ENCODE results near the gene DTNB.

Gene DTNB

DNA sequence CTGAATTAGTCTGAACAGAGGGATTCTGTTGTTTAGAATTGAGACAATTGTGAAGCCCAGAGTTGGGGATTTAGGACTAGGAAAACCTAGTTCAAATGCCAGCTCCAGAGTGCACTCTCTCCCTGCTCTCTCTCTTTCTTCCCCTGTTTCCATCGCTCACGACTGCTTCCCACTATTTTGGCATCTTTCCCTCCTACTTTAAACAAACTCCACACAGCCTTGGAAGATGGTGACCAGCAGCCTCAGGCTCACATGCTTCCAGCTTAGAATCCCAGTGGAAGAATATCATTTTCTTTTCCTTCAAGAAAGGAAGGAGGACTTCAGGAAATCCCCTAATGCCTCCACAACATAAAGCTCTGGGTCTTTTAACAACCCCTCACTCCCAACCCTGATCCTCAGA is 325.5 kb downstream of the DTNB start:
- no peak overlapping the region for H3K4me3 ChIP-seq (ENCODE audit: low read depth, low read length)
- TF ChIP-seq, protein P1, sequence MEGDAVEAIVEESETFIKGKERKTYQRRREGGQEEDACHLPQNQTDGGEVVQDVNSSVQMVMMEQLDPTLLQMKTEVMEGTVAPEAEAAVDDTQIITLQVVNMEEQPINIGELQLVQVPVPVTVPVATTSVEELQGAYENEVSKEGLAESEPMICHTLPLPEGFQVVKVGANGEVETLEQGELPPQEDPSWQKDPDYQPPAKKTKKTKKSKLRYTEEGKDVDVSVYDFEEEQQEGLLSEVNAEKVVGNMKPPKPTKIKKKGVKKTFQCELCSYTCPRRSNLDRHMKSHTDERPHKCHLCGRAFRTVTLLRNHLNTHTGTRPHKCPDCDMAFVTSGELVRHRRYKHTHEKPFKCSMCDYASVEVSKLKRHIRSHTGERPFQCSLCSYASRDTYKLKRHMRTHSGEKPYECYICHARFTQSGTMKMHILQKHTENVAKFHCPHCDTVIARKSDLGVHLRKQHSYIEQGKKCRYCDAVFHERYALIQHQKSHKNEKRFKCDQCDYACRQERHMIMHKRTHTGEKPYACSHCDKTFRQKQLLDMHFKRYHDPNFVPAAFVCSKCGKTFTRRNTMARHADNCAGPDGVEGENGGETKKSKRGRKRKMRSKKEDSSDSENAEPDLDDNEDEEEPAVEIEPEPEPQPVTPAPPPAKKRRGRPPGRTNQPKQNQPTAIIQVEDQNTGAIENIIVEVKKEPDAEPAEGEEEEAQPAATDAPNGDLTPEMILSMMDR (conservative IDR thresholded peaks at IDR 0.05; ENCODE audit: low read depth, low read length) = no peak
- DNase-seq (ENCODE audit: low read depth) = no peak

DNA sequence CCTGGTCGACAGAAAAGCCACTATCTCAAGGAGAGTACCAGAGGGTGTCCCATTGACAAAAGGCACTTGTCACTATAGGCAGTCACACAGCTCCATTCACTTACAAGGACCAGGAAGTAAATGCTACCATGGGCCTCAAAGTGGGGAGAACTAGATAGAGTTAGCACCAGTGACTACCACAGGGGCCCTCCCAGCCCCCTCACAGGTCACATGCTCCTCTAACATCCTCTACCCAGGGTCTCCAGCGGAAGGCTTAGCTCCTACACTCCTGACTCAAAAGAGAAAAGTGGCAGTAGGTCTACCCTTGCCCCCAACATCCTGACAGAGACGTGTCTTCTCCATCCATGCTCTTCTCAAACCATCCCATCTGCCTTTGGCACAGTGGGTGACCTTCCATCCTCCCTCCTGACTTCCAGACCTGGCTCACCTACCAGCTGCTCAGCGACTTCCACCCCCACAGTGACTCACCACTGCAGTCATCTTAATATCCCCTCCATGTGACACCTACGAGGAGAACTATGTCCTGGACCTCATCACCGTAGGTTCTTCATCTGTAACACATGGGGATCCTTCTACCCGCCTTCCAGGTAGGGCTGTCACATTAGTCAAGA is 326.1 kb downstream of the DTNB start:
- H3K4me3 ChIP-seq (ENCODE audit: low read depth, low read length) = no peak overlapping the region
- TF ChIP-seq, protein P1 (conservative IDR thresholded peaks at IDR 0.05; ENCODE audit: low read depth, low read length) = no peak
- no peak for DNase-seq (ENCODE audit: low read depth)

DNA sequence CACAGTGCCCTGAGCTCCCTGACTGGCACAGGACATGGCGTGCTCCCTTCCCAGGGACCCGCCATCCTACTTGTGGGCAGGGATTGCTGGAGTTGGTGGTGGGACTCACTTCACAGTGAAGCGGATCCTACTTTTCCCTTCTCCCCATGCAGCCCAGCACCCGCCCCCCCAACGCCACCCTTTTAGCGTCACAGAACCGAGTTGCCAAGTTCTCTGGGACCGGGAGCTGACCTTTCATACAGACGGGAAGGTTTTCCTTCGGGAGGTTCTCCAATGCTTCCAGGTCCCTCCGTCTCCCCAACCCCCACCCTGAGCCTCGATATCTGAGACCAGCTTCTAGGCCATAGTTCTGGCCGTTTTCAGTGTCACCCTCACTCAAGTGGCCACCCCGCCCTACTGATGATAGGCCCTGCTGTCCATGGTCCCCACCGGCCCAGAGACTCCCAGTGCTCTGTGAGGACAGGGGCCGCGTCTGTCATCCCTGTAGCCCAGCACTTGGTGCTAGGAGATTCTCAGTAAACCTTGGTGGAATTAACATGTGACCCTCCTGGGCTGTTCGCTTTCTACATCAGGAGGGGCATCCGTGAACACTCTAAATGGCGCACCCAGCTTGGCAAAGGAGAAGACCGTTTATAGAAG is 330.1 kb downstream of the DTNB start:
- TF ChIP-seq, protein P1 (conservative IDR thresholded peaks at IDR 0.05; ENCODE audit: low read depth, low read length) = no peak
- DNase-seq (ENCODE audit: low read depth) = no peak
- no peak overlapping the region for H3K4me3 ChIP-seq (ENCODE audit: low read depth, low read length)

DNA sequence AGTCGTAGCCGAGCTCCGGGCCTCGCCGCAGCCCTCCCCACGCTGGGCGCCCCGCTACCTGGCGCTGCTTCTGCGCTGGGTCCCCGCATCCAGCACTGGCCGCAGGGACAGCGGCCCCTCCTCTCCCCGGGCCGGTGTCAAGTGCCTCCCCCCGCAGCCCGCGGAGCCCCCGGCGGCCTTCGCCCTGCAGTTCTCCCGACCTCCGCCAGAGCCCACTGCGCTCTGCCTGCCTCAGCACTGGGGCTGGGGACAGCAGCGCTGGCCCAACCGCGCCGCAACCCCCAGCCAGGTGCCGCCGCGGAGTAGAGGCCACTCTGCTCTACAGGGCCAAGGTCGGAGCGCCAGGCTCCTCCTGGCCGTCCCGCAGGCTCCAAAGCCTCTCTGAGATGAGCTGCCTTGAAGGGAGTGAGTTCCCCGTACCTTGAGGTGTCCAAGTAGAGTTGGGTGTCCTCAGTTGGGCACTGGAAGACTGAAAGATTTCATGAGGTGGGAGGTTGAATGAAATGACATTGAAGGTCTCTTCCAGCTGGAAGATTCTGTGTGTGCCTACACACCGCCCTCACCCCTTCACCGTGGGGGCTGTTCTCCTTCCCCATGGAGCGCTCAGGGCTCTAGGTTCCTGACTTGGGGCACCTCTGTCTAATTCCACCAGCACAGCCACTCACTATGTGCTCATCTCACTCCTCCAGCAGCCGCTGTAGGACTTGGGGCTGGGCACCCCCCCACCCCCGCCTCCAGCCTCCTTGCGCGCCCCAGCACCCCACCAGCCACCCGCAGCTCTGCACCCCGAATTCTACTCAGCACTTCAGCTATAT is 330.8 kb downstream of the DTNB start:
- TF ChIP-seq, protein P1 (conservative IDR thresholded peaks at IDR 0.05; ENCODE audit: low read depth, low read length) = peak; percentile 76
- H3K4me3 ChIP-seq (ENCODE audit: low read depth, low read length) = peak overlapping the region; percentile 63
- peak; percentile 79 for DNase-seq (ENCODE audit: low read depth)

DNA sequence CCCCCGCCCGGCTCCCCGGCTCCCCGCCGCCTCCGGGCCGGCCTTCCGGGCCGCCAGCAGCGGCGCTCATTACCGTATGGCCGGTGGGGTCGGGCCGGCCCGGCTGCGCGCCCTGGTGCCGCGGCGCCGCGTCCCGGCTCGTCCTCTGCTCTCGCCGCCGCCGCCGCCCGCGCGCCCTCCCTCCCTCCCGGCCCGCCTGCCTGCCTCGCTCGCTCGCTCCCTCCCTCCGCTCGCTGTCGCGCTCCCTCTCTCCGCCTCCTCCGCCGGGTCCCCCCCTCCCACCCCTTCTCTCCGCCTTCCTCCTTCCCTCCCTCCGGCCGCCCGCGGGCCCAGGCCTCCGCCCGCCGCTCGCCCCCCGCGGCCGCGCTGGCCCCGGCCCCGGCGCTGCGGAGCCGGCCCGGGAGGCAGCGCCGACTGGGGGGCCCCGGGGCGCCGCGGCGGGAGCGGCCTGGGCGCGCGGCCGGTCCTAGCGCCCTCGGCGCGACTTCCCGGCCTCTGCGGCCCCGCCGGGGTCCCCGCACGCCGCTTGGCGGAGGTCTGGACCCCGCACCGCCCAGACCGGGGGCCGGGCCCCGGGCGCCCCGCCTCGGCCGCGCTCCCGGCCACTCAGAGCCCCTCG is 331.5 kb downstream of the DTNB start, which contains the start of gene DNMT3A:
Gene DNMT3A (minus strand): TSS at position 173 of the 619 bp plus-strand sequence. CDS start 27,941 bp downstream, outside the sequence.
- TF ChIP-seq, protein P1 (conservative IDR thresholded peaks at IDR 0.05; ENCODE audit: low read depth, low read length) = no peak
- peak; percentile 73 for DNase-seq (ENCODE audit: low read depth)
- peak within 1 kb of the TSS; percentile 63 for H3K4me3 ChIP-seq (ENCODE audit: low read depth, low read length)

DNA sequence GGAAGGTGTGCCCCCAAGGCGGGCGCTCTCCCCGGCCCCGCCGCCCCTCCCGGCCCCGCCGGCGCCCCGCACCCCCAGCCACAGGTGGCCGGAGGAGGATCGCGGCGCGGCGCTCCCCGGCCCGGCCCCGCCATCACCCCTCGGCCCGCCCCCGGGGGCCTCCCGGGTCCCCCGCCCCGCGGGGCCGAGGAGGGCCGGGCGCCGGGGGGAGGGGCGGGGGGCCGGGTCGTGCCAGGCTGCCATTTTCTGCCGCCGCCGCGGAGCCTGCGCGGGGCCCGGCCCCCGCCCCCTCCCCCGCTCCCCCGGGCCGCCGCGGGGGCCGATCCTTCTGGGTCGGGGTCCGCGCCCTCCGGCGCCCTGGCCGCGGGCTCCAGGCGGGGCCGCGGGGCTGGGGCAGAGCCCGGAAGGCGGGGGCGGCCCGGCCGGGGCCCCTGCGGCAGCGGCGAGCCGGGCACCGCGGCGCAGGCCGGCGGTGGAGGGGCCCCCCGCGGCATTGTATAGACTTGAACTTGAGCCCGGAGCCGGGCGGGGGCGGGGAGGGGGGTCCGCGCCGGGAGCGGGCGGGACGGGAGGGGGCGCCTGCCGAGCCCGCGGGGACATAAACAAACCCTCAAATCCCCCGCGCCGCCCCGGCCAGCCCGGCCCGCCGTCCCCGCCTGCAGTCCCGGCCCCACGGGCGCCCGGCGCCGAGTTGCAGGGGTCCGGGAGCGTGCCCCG is 332.2 kb downstream of the DTNB start:
- peak overlapping the region; percentile 63 for H3K4me3 ChIP-seq (ENCODE audit: low read depth, low read length)
- DNase-seq (ENCODE audit: low read depth) = no peak
- TF ChIP-seq, protein P1 (conservative IDR thresholded peaks at IDR 0.05; ENCODE audit: low read depth, low read length) = no peak

Data from choroid plexus epithelial cell (primary cell).